ENCODE results near the gene FGD1.
A peak's percentile ranks its signal among the peaks of the same experiment; 100 is the strongest.

Gene FGD1

DNA sequence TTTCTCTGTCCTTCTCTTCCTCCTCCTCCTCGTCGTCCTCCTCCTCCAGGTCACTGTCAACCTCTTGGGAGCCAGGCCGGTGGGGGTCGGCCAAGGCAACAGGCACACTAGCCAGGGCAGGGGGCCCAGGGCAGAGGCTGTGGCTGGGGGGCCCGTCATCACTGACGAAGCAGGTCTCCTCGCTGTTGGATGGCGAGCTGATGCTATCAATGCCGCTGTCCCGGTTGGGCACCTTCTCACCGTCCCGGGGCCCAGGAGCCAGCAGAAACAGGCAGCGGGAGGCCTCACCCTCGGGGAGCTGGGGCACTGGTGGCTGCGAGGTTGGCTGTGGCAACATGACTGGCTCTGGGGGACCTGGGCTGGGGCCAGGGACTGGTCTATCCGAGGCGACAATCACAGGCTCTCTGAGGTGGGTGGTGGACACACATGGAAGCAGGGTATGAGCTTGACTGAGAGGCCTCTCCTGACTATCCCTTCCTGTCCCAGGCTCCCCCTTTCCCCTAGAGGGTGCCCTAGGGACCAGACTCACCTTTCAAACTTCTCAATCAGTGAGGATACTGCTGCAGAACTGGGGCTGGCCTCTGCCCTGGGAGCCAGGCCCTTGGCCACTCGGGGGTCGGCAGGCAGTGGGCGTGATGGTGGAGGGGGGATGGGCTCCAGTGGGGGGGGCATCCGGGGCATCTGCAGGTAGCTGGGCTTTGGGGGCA, 25.8 kb downstream of the FGD1 start:
- DNase-seq = no peak

DNA sequence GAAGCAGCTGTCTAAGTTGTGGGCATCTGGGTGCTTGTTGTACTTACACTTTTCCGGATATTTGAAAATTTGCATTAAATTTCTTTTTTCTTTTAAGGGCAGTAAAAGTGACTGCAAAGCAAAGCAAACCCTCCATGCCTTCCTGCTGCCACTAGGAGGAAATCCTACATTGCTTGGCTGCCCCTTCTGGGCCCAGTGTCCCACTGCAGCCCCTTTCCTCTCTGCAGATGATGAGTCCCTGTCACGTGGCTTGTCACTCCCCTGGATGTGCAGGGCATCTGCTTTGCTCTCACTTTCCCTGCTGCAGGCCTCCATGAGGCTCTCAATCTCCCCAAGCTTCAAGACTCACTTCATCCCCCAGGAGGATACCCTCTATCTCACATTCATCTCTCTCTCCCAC, 43.1 kb downstream of the FGD1 start:
- DNase-seq = no peak

DNA sequence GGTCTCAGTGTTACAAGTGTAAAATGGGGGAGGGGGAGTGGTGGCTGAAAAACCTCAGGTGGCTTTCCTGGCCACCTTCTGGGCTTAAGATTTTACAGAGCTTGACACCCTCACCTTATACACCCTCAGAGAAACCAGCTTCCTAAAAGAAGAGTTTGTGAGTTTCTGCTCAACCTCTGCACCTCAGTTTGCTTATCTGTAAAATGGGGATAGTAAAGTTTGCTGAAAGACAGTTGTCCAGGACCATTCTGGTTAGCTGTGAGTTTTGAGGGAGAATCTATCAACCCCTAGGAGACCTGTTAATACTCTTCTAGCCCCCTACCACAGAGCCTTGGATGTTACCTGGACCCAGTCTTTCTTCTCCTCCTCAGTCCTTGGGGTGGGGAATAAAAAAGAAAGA, 46.1 kb downstream of the FGD1 start:
- DNase-seq = no peak

DNA sequence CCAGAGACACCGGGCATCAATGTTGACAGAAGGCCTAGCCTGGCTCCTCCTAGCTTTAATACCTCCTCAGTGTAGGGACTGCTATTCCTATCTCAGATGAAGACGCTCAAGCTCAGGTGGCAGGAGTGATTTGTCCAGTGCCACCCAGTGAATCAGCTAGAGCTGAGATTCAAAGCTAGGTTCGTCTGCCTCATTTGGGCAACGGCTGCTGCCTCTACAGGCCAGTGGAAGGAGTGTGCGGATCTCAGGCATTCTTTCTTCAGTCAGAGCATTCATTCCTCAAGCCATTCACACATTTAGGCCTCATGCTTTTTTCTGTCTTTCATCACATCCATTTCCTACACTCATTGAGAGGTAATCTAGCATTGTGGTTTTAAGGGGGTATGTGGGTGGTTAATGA, 48.6 kb downstream of the FGD1 start:
- no peak for DNase-seq

DNA sequence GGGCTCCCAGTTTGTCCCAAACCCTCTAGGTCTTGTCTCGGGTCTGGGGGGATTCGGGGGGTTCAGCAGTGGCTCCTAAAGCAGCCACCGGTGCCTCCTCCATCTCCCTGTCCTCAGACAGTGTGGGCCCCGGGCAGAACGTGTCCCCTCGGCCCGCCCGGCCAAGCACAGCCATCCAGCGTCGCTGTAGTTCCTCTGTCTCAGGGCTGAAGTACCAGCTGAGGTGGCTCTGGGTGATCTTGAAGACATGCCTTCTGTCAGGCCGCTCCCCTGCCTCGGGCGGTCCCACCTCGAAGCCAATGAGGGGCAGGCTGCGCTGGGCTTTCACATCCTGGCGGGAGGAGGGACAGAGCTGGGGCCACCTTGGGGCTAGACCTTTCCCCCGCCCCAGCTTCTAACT, 50.0 kb downstream of the FGD1 start:
- no peak for DNase-seq

DNA sequence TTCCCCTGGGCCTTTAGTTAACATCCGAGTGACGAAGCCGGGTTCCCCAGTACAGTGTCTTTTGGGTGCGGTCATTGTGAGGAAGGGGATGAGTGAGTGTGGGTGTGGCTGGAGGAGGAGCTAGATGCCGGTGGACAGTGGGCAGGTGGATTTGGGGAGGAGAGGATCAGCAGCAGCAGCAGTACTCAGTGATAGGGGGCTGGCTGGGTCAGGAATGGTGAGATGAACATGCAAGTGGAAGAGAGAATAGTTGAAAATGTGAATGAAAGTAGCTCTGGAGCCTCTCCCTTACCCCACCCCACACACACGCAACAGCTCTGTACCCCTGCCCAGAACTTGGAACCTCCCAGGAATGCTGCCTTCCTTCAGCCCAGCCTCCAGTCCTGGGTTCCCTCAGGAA, 51.3 kb downstream of the FGD1 start:
- no peak for DNase-seq

DNA sequence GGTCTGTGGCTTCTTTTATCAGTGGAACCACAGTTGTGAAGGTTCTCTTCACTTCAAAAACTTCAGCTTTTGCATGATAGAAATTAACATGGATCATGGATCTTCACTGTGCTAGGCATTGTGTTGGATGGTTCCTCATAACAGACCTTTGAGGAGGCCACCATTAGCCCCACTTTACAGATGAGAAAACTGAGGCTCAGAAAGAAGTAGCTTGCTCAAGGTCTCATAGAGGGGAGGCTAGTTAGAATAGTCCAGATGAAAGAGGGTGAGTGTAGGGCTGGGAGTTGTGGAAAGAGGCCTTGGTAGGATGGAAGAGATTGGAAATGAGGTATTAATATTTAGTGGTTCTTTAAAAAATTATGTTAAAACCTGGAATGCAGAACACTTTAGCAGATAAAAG, 53.2 kb downstream of the FGD1 start:
- no peak for DNase-seq

DNA sequence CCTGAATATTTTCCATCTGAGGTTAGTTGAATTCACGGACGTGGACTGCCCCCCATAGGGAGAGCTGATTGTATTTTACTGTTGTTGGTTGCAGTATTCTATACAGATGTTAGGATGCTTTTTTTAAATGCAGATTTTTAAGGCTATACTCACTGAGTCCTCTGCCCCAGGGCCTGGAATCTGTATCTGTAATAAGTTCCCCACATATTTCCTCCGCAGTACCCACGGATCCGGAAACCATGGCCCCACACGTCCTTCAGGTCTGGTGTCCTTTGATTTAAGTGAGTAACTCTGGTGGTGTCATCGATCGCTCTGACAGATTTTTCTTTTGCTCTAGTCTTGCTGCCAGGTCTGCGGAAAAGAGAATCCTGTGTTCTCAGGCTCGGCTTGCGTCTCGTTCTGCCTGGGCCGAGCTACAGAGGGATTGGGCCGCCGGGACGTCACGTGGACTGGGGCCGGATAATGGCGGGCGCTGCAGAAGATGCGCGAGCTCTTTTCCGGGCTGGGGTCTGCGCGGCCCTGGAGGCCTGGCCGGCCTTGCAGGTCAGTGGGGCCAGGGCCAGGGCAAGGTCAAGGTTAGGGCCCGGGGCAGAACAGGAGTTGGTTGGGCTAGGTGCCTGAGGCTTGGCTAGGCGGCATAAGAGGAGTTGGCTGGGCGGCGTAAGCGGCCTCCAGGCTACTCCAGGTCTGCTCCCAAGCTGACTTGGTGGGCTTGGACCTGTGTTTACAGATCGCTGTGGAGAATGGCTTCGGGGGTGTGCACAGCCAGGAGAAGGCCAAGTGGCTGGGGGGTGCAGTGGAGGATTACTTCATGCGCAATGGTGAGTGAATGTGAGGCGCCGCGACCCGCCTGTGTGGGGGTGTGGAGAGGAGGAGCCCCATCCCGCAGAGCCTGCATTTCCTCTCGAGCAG, 55.8 kb downstream of the FGD1 start, which contains the start of gene TSR2:
TSS of gene TSR2 (plus strand) at position 445 of the 912 bp plus-strand sequence. CDS start at position 463, 18 bp downstream.
- peak; percentile 83 for DNase-seq

DNA sequence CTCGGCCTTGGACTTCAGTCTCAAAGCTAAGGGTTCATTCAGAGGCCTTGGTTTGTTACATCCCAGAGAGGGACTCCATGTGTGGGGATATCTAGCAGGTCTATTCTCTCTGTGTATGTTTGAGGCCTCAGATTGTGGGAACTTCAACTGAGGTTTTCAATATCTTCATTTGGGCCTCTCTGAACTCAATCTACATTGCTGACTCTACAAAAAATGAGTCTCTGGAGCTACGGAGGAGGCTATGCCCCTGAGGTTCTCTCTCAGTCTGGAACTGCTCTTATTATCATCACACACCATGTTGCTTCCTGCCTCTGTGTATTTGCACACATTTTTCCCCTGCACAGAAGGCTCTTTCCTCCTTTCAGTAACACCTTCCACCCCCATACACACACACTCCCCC, 60.9 kb downstream of the FGD1 start:
- DNase-seq = no peak

DNA sequence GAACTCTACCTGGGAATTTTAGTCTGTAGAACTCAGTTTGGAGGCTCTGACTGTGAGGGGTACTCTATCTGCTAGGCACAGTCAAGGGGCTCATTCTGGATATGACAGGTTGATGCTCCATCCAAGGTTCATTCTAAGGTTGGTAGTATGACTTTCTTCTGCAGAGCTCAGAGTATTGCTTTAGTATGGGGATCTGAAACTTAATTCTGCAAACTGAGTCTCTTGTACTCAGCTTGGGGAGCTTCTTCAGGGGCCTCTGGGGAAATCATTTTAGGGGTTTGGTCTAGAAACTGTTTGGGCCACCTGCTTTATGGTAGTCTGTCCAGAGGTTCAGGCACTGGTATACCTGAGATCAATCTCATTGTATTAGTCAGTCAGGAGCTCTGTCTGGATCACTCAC, 65.5 kb downstream of the FGD1 start:
- DNase-seq = no peak

DNA sequence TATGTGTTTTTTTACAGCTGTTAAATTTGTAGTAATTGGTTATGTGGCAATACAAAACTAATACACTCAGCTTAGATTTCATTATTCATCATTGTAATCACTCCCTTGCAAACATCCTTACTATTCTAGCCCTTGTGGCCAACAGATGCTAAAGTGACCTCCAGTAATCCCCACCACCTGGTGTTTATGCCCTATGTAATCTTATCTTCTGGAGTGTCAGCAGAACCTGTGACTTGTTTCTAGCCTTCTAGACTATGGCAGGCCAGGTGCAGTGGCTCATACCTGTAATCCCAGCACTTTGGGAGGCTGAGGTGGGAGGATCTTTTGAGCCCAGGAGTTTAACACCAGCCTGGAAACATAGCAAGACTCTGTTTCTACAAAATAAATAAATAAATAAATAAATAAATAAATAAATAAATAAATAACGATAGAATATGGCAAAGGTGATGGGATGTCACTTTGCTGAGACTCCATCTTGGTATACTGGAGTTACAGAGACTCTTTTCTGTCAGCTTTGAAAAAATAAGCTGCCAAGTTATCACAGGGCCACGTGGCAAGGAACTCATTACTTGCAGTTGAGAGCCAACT, 68.1 kb downstream of the FGD1 start:
- no peak for DNase-seq

DNA sequence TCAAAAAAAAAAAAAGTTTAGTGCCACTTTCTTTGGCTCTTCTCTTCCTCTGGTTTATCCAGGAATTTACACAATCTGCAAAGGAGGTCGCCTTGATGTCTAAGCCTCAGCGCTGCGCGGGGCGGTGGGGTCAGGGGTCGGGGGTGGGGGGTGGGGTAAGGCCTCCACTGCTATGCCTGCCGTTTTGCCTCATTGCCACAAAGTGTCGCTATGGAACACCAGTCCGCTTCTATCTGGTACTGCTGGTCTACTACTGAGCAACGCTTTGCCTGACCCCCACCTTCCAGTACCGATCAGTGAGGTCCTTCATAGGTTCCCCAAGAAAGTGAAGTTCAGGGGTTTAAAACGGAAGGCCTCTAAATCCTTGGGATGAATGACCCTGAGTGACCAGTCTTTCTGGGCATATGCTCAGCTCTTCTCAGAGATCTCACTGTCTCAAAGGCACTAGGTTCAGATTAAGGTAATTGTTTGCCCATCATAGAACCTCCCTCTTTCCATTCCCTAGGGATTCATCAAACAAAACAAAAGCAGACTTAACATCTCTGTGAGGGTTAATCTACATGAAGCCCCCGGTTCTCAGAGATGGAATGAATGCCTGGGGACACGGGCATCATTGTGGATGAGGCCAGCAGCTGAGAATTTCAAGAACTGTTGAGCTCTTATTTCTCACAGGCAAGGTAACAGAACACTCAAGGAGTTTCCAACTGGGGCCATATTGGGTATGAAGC, 72.7 kb downstream of the FGD1 start:
- DNase-seq = peak; percentile 5

DNA sequence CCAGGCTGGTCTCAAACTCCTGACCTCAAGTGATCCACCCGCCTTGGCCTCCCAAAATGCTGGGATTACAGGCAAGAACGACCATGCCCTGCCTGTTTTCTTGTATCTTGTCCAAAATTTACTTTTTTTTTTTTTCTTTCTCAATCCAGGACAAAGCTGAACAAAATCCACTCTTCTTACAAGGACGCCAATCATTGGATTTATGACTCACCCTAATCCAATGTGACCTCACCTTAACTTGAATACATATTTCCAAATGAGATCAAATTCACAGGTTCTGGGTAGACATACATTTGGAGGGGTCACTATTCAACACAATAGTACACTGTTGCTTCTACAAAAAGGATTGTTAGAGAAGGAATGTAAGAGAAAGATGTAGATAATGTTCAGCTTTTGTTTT, 73.9 kb downstream of the FGD1 start:
- DNase-seq = no peak

DNA sequence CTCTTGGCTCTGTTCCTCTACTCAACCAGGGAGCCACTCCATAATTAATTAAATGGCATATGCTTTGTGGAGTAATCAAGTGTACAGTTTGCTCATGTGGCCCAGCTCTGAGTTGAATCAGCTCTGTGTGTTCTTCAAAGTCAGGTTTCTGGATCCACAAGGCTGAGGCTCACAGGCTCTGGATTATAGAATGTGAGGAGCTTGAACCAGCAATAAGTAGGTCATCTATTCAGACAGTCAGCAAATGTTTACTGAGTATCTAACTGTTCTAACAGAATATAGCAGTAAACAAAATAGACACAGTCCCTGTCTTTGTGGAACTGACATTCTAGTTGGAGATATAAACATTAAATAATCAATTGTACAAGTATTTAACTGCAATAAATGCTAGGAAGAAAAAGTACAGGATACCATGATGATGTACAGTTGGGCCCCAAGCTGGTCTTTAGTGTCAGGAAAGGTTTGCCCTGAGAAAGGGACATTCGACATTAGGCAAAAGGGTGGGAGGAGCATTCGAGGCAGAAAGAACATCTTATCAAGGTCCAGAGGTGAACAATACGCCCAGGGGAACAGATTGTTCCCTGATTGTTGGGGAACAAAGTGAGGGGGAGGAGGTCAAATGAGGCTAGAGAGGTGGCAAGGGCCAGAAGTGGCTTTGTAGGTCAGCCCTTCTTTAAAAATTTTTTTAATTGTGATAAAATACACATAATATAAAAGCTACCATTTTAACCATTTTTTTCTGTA, 76.3 kb downstream of the FGD1 start:
- no peak for DNase-seq

DNA sequence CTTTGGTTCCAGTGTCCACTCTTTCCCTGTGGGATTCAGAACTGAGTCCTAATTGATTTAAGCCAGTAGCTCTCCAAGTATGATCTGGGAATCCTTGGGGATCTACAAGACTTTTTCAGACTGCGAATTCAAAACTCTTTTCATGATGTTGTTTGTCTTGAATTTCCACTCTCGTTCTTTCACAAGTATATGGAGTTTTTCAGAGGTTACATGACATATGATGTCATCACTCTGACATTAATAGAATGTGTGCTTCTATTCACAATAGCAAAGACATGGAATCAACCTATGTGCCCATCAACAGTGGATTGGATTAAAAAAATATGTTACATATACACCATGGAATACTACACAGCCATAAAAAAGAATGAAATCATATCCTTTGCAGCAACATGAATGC, 79.1 kb downstream of the FGD1 start:
- no peak for DNase-seq

DNA sequence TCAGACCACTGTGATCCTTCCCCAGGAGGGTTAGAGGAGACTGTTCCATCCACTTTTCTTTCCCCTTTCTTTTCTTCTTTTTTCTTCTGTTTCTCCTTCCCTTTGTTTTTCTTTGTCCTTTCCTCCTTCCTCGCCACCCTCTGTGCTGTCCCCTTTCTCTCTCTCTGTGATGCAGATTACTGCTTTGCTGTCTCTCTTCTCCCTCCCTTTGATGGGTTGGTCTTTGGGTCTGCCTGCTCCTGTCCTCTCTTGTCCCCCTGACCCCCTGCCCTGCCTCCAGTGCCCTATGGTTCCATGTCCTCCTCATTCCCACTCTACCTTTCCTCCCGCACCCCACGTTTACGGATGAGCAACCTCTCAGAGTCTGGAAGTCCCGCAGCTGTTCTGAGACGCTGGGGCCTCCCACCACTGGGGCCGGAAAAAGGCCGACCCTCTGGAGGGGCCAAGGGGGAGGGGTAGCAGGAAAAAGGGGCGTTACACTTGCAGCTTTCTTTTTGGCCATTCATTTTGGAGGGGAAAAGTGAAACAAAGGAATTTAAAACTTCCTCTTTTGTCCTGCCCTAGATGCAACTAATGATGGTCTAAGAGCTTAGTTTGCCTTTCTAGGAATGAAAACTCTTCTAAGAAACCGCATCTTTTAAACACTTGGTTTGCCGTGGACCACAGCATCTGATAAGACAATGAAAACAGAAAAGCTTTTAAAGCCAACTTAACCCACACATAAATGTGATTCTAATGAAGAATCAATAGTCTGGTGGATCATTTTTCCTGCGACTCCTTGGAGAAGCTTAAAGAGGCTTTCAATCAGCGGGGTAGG, 80.3 kb downstream of the FGD1 start:
- no peak for DNase-seq

DNA sequence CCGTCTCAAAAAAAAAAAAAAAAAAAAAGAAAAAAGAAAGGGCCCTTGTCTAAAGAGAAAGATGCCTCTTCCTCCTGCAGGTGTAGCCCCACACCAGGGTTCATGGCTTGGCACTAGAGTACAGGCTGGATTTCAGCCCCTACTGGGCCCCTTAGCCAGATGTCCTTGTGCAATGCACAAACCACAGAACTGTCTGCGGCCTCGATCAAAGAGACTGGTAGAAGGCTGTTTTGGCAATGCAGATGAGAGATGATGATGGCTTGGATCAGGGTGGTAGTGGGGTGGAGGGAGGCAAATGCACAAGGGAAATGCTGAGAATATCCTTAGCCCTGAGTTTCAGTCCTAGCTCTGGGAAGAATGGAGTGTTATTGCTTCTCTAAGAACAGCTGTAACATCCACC, 82.3 kb downstream of the FGD1 start:
- no peak for DNase-seq

DNA sequence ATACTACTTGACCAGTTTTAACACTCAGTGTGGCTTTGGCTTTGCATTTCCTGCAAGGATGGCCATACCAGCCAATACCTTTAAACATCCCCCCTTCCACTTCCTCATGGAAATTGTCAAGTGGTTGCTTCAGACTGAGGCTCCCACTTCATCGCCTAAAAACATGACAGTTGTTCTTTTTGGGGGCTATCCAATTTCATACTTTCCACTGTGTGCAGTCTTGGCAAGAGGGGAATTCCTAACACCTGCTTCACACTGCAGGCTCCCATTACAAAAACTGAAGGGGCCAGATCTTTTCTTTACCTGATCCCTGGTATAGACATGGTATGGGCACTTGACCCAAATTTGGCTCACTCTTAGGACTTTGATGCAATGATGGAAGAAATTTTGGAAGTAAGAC, 84.3 kb downstream of the FGD1 start:
- no peak for DNase-seq

DNA sequence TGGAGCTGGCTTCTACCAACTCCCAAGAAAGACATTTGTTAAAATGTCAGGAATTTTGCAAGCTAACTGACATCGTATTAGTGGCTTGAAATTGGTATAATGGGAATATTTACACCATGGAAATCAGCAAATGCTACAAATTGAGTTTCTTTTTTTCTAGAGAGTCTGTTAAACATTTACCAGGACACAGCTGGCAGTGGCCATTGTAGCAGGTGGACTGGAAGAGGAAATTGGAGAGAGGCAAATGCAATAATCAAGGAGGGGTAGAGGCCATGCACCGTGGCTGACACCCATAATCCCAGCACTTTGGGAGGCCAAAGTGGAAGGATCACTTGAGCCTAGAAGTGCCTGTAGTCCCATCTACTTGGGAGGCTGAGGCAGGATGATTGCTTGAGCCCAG, 88.8 kb downstream of the FGD1 start:
- no peak for DNase-seq

DNA sequence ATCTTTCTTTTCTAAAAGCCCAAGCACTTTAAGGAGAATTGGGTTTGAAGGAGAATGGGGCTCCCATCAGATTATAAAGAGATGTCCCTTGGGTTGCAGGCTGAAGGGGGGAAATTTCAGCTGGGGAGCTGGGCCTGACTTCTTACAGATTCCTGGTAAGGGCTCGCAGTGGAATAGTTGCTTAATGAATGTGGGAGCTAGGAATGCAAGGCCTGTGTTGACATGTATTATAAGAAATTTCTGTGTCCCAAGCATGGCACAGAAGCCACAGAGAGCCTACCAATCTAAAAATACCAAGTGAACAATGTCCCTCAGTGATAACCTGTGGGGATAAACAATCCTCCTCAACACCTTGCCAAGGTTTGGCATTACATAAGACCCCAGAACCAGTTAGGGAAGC, 98.9 kb downstream of the FGD1 start:
- no peak for DNase-seq

Measured in stimulated activated CD4-positive, alpha-beta T cell treated with anti-CD3 and anti-CD28 coated beads, Interleukin-15, amount 100 ng/mL, for 24 hours (primary cell).